Measurements from ENCODE around the gene SPOCK2.
"Not testable (repeated sequence)": the region's sequence is repeated elsewhere in the genome, so short reads cannot be mapped to it uniquely, and the experiment has no call there.

The SPOCK2 gene, protein sequence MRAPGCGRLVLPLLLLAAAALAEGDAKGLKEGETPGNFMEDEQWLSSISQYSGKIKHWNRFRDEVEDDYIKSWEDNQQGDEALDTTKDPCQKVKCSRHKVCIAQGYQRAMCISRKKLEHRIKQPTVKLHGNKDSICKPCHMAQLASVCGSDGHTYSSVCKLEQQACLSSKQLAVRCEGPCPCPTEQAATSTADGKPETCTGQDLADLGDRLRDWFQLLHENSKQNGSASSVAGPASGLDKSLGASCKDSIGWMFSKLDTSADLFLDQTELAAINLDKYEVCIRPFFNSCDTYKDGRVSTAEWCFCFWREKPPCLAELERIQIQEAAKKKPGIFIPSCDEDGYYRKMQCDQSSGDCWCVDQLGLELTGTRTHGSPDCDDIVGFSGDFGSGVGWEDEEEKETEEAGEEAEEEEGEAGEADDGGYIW

DNA sequence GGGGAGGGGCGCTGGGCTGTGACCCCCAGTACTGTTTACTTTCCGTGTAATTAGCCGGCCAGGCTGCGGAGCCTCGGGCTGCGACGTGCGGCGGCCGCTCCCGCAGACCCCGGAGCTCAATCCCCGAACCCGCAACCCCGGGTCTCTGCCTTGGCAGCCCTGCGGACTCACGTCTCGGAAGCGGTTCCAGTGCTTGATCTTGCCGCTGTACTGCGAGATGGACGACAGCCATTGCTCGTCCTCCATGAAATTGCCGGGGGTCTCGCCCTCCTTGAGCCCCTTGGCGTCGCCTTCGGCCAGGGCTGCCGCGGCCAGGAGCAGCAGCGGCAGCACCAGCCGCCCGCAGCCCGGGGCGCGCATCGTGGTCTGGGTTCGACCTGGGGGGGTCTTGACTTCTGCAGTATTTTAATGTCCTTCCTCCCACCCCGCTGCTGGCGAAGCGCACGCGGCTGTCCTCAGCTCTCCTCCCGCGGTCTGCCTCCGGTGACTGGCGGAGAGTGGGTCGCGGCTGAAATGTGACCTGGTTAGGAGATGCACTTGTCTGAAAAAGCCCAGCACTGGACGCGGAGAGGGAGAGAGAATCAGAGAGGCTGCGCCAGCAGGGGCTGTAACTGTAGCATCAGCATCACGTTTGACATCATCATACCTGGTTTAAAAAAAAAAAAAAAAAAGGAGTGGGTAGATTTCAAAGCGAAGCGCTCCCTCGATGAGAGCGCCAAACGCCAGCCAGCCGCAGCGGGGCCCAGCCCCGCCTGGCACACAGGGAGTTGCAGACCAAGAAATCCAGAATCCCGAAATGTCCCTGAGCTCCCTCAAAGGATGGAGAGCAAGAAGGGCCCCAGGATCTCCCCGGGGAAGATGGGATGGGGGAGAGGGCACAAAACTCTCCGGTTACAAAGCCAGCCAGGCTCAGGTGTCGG lies at the start of gene SPOCK2:
SPOCK2 (minus strand) TSS at position 583 of the 920 bp plus-strand sequence; CDS start at position 360, 223 bp downstream.
- no peak for DNase-seq

DNA sequence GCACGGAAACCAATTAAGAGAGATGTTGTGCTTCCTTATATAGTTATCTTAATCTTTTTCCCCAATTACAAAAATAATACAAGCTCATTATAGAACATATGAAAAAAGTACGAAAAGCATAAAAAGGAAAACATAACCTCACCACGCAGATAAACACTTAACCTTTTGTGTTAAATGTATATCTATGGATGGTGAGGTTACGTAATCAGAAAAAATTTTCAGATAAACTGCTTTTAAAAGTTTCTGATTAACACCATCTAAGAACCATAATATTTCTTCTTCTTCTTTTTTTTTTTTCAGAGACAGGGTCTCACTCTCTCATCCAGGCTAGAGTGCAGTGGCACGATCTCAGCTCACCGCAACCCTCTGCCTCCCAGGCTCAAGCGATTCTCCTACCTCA lies 49.2 kb upstream of the SPOCK2 start:
- no peak for DNase-seq

DNA sequence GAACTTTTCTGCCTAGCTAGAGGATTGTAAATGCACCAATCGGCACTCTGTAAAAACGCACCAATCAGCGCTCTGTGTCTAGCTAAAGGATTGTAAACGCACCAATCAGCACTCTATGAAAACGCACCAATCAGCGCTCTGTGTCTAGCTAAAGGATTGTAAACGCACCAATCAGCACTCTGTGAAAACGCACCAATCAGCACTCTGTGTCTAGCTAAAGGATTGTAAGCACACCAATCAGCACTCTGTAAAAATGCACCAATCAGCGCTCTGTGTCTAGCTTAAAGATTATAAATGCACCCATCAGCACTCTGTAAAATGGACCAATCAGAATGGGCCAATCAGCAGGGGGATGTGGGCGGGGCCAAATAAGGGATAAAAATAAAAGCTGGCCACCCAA lies 47.9 kb upstream of the SPOCK2 start:
- DNase-seq: not testable (repeated sequence)

DNA sequence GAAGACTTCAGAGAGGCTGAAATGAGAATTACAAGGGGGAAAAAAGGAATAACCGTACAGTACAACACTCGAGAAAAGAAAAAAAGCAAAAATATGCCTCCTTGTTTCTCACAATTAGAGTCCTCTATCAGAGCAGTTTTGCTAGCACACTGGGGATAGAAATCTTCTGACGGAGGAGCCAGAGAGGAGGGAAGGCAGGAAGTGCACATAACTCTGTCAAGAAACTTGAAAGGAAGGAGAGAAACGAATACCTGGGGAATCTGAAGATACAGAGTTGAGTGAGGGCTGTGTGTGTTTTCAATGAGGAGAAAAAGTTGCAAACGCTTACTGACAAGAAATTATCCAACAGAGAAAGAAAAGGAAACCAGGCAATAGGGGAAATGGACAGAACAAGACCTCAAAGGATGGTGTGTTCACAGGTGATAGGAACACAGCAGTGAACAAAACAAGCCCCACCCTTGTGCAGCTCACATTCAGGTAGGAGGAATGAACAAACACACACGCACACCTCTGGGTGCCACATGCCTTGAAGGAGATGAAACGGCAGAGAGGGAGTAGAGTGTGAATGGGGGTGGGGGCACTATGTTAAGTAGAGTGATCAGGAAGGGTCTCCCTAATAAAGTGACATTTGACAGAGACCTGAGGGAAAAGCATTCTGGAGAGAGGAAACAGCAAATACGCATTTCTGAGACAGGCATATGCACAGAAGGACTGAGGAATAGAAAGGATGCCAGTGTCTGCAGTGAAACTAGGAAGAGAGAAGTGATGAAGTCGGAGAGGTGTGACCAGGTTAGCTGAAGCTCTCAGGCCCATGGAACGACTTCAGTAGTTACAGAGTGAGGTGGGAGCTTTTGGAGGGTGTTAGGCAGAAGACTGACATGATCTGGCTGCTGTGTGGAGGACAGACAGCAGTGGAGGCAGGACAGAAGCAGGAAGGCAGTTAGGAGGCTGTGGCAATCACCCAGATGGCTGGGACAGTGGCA lies 46.7 kb upstream of the SPOCK2 start:
- no peak for DNase-seq

DNA sequence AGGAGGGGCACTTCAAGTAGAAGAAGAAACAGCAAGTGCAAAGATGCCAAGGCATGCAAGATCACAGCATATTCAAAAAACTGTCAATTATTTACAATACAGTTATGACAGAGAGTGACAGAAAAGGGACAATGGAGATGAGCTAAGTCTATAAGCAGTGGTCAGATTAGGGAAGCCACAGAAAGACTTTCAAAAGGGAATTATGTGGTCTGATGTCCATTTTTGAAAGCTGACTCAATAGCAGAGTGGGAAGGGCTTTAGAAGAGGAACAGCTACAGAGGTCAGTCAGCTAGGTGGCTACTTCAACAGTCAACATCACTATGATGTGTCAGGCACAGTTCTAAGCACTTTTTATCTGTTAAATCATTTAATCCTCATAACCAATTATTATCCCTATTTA lies 45.2 kb upstream of the SPOCK2 start:
- DNase-seq: no peak

DNA sequence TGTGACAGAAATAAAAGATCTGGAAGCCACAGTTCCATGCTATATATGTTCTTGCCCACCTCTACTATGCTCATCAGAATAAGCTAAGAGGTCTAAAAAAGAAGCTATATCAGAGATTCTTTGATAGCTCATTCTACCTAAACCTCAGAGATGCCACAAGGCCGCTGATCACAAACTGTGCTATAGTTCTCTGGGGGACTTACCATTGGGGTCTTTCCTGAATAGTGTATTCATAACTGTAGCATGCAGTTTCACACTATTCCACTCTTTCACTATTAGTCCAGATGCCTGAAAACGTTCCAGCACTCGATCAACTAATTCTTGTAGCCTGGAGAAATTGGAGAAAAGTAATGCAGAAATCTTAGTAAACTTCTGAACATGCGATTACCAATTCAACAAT lies 44.5 kb upstream of the SPOCK2 start:
- DNase-seq: no peak

DNA sequence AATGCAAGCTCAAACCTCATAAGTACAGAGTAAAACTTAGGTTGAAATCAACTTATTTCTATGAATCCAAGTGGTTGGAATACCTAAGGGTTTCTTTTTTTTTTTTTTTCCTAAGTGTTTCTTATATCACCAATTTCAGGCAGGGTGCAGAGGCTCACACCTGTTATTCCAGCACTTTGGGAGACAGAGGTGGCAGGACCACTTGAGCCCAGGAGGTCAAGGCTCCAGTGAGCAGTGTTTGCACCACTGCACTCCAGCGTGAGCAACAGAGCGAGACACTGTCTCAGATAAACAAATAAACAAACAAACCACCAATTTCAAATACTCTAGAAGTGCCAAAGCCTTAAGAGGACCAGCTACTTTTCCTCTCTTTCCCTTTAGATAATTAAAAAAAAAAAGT lies 39.2 kb upstream of the SPOCK2 start:
- no peak for DNase-seq

DNA sequence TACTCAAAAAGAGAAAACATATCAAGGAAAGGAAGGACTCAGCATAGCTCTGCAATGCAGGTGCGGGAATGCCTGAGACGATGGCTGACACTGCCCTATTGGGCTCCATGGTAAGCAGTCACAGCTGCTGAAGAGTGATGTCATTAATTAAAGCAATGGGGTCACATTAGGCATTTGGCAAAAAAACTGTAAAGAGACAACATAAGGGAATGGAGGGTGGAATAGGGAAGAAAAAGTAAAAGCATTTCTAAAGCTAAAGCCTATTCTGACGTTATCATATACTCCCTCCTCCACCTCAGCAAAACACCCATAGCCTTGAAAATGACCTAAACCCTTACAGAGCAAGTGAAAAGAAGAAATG lies 38.5 kb upstream of the SPOCK2 start:
- no peak for DNase-seq

DNA sequence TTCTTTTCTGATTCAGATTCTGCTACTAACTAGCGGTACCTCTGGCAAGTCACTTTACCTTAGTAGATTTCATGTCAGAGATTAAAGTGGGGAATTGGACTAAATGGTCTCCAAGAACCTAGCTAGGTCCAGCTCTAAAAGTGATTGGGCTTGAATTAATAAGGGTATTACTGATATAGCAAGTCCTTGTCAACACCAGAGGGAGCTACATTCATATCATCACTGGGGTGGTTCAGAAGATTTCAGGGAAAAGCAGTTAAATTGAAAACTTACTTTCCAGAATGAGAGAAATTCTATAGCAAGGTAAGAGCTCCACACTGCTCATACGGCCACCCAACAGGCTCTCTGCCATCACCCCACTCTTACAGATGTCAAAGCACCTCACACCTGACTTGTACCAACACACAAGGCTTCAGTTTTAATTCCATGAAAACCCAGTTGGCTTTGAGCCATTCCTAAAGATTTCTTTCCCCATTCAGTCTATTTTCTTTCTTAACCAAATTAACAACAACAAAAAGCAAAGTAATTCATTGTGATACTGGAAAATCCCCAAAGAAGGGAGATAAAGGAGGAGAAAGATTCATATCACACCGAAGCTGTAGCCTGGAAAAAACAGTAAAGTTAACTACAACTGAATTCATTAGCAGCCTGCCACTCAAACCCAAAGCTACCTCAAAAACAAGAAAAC lies 38.0 kb upstream of the SPOCK2 start:
- DNase-seq: no peak

DNA sequence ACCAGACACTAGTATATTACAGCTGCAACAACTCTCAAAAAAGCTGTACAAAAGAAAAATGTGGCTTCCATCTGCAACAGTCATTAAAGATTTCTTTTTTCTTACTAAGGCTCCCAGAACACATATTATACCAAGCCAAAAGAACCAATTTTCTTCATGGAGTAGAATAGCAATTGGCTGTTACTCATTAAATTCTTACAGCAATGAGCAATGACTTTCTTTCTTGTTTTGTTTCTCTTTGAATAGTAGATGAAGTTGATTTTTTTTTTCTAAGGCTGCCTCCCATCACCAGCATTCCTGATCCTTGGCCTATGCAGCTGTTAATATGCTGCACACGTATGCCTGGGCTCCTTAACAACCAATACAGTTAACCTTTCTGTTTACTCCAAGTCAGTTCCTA lies 36.6 kb upstream of the SPOCK2 start:
- DNase-seq: no peak

DNA sequence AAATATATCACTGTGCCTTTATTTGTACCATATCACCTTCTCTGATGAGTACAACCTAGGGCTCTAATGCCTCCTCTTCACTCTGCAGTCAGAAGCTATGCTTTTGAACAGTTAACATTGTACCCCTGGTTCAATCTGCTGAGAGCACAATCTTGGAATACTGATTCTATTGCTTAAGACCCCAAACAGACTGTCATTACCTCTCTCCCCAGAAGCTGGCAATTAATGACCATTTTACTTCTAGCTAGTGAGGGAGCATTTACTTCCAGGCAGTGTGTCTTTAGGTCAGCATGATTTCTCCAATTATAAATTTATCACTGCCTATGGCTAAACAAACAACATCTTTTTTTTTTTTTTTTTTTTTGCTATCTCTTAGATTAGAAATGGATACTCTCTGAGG lies 36.0 kb upstream of the SPOCK2 start:
- no peak for DNase-seq

DNA sequence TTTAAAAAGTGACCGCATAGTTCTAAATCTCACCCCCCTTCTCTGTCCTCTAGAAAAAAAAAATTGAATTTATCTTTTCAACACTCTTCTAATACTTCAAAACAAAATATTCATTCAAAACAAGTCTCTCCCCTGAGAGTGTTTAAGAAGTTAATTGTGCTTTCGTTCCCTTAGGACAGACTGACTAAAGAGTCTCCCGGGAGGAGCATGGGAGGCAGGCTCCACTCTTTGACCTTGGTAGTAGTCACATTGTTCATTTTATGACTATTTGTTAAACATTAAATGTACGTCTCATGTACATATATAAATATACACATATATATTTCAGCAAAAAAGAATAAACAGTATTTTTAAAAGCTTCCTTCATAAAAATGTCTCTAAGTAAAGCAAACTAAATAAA lies 35.3 kb upstream of the SPOCK2 start:
- DNase-seq: no peak

DNA sequence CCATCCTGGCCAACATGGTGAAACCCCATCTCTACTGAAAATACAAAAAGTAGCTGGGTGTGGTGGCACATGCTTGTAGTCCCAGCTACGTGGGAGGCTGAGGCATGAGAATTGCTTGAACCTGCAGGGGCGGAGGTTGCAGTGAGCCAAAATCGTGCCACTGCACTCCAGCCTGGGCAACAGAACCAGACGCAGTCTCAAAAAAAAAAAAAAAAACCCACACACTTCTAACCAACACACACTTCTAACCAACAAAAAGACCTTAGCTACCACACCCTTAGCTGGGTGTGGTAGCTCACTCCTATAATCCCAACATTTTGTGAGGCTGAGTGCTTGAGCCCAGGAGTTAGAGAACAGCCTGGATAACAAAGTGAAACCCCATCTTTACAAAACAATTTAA lies 33.9 kb upstream of the SPOCK2 start:
- DNase-seq: no peak

DNA sequence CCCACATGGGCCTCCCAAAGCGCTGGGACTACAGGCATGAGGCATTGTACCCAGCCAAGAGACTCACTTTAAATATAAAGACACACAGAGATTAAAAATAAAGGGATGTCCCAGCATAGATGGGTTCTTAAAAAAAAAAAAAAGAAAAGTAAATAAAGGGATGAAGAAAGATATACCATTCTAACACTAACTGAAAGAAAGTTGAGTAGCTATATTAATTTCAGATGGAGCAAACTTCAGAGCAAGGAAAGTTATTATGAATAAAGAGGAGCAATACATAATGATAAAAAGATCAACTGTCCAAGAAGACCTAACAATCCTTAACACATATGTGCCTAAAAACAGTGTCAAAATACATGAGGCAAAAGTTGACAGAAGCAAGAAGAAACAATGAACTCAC lies 33.0 kb upstream of the SPOCK2 start:
- no peak for DNase-seq

DNA sequence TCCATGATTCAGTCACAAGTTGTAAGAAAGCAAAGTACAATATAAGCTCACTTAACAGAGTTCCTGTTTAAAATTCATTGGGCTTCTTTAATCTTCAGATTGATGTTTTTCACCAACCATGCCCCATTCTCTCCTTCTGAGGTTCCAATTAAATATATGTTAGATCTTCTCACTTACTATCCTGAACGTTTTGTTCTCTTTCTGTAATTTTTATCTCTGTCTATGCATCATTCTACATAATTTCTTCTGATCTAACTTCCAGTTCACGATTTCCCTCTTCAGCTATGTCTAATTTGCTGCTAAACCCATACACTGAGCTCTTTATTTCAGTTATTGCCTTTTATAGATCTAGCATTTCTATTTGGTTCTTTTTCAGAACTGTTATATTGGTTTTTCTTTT lies 28.0 kb upstream of the SPOCK2 start:
- DNase-seq: no peak

DNA sequence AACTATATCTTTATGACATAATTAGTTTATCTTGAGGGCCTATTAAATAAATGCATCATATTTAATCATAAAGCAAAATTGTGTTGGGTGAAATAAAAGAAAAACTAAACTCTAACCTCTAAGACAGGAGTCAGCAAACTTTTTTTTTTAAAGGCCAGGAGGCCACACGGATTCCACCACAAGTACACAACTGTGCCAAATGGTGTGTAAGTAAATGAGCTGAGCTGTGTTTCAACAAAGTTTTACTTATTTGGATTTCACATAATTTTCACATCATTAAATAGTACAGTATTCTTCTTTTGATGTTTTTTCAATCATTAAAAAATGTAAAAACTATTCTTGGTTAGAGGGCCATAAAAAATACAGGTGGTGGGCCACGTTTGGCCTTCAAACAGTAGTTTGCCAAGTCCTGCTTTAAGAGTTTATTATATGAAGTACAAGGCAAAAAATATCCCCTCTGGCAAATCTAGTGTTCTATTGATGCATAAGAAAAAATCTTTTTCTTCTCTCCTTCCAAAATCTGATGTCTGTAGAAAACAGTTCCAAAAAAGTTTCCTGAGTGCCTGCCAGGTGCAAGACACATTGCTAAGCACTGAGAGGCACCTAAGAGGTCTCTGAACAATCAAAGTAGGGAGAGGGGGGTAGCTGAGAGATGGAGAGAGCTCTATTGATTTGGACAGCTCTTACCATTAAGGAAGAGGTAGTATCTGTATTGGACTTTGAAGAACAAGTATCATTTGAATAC lies 26.5 kb upstream of the SPOCK2 start:
- no peak for DNase-seq

DNA sequence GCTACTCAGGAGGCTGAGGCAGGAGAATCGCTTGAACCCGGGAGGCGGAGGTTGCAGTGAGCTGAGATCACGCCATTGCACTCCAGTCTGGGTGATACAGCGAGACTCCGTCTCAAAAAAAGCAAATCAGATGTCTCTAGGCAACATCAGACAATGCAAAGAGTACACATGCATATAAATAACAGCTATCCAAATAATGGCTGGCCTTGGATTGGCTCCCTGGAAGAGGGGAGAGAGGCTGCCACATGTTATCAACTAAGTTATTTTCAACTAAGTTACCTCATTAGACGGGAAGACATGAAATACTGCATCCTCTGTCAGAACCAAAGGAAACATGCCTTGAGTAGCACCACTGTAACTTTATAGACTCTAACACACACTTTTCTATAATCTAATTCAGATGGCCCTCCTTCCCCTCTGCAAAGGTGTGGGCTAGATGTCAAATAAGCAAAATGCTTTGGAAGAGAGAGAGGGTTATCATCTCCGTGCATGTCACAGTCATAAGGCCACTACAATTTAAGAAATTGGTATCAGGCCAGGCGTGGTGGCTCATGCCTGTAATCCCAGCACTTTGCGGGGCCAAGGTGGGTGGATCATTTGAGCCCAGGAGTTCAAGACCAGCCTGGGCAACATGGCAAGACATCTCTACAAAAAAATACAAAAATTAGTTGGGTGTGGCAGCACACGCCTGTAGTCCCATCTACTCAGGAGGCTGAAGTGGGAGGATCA lies 22.5 kb upstream of the SPOCK2 start:
- no peak for DNase-seq

DNA sequence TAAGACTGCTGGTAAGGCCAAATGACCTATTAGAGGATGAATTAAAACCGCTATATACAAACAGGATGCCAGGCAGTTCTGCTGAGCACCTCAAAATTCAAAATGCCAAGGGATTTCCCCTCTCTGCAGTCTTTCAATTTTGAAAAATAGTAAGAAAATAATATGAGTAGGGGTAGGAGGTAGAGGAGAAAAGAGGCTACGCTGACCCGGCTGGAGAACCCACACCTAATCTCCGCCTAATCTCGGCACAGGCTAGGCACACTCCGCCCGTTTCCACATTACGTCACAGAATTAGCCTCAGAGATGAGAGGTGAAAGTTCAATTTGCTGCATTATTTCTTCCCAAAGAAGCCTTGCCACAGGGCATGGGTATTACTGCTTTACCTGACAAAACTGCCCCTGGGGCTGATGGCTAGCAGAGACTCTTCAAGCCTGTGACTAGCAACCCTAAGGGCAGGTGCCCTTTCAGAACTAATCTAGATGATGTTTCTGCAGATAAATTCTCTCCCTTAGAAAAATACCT lies 21.3 kb upstream of the SPOCK2 start:
- no peak for DNase-seq

DNA sequence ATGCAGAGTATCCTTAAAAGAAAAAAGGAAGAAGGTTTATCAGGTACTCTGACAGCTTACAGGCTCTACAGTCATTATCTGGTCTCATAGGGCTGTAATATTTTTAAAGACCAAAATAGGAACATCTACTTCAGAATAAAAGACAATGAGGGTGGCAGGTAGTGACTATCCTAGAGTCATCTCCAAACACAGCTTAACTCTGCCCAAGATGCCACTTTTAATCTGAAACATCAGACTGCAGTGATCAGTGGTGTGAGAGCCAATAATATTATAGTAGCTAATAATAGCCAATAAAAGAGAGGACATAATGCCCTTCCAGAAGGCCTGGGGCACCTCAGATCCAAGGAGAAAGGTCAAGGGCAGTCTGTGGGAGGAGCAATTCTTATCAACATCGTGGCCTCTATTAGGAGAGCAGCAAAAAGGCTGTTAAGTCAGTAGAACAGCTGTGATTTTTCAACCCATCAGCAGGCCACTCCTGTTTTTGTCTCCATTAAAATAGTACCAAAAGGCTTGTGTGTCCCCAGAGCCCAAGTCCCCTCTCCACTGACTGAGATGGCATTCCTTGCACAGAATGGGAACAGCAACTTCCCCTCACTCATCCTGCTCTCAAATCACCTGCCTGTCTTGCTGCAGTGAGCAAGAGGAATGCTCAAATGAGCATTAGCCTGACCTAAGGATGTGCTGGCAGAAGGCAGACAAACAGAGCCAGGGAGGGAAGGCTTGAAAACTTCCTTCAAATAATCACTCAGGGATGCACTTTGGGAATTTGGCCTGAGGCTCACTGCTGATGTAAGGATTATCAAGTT lies 20.7 kb upstream of the SPOCK2 start:
- no peak for DNase-seq

DNA sequence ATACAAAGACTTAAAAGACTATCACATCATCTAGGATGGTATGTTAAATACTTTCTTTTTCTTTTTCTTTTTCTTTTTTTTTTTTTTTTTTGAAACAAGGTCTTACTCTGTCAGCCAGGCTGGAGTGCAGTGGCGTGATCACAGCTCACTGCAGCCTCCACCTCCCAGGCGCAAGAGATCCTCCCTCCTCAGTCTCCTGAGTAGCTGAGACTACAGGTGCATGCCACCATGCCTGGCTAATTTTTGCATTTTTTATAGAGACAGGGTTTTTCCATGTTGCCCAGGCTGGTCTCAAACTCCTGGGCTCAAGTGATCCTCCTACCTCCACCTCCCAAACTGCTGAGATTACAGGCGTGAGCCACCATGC lies 19.6 kb upstream of the SPOCK2 start:
- not testable (repeated sequence) for DNase-seq
